Stimulated activated CD8-positive, alpha-beta memory T cell treated with anti-CD3 and anti-CD28 coated beads, Interleukin-2, amount 100 ng/mL, for 1 hour (primary cell): Measurements from ENCODE around the gene SPIB.
A peak's percentile ranks its signal among the peaks of the same experiment; 100 is the strongest.
"Not testable (repeated sequence)": the region's sequence is repeated elsewhere in the genome, so short reads cannot be mapped to it uniquely, and the experiment has no call there.

ENCODE experiments used
- DNase-seq, 2 donors: peaks; one replicate each; pipeline ENCODE4 v3.0.0-alpha.2; 2020; ENCODE audit warnings: low read depth in 2 of 2

Gene SPIB

DNA sequence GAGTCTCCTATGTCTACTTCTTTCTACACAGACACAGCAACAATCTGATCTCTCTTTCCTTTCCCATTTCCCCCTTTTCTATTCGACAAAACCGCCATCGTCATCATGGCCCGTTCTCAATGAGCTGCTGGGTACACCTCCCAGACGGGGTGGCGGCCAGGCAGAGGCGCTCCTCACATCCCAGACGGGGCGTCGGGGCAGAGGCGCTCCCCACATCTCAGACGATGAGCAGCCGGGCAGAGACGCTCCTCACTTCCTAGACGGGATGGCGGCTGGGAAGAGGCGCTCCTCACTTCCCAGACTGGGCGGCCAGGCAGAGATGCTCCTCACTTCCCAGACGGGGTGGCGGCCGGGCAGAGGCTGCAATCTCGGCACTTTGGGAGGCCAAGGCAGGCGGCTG lies 27.8 kb upstream of the SPIB start:
- DNase-seq: not testable (repeated sequence)

DNA sequence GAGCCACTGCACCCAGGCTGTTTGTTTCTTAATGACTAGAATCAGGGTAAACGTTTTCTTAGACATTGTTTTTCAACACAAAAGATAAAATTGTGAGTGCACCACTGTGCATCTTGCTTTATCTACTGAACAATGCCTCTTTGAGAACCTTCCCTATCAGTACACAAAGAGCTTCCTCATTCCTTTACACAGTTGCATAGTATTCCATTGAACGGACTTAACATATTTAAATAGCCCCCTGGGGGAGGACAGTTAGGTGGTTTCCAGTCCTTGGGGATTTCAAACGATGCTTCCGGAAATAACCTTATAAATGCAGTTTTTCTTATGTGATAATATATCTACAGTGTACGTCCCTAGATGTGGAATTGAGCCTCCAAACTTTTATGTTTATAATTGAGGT lies 26.0 kb upstream of the SPIB start:
- DNase-seq: no peak

DNA sequence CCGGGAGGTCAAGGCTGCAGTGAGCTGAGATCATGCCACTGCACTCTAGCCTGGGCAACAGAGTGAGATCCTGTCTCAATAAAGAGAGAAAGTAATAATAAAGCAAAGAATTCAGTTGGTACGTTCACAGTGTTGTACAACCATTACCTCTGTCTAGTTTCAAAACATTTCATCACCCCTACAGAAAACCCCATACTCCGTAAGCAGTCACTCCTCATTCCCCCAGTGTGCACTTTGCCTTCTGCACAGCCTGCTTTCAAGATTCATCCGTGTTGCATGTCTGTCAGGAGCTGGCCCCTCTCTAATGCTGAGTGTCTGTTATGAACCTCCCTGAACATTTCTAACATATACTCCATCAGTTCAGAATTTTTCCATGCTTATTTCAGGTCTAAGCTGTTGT lies 25.1 kb upstream of the SPIB start:
- DNase-seq: no peak

DNA sequence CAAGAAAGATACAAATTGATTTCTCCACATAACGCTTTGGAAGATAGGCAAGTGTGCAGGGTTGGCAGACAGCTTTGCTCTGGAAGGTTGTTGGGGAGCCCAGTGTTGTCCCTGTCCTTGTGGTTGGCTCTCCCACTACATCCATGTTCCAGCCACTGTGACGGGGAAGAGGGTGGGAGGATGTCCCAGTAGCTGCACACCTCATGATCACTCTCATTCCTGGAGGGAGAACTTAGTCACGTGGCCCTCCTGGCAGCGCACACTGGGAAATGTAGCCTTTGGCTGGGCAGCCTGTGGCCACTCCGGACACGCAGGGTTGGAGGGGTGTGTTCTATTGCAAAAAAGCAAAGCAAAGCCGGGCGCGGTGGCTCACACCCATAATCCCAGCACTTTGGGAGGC lies 24.7 kb upstream of the SPIB start:
- DNase-seq: no peak

DNA sequence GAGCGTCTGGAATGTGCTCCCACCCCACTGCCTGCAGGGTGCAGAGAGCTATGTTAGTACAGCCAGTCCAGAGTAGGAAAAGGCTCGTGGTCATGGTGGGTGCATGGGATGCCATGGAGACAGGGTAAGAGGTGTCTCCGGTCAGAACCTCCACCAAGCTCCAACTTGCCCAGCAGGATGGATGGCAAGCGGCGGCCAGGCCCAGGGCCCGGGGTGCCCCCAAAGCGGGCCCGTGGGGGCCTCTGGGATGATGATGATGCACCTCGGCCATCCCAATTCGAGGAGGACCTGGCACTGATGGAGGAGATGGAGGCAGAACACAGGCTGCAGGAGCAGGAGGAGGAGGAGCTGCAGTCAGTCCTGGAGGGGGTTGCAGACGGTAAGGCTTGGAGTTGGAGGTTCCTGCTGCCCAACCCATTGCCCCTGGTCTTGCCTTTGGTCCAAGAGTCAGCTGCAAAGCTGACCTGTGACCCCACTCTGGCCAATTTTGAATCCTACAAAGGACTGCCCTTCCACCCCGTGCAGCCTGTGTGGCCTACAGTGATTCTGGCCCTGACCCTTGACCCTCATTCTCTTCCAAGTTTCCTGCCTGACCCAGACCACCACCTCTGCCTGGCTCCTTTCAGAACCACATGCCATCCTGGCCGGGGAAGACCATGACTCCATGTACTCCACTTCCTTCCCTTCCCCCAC lies 19.9 kb upstream of the SPIB start:
- DNase-seq: no peak

DNA sequence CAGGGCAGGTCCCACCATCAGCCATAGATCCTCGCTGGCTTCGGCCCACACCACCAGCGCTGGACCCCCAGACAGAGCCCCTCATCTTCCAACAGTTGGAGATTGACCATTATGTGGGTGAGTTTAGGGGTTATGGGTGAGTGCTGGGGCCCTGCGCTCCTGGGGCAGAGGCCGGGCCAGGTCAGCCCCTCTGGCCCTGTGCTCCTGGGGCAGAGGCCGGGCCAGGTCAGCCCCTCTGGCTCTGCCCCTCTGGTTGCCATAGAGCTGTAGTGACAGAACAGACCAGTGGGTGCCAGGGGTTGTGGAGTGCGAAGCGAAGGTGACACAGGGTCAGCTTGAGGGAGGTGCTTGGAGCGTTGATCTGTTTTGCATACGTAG lies 19.4 kb upstream of the SPIB start:
- no peak for DNase-seq

DNA sequence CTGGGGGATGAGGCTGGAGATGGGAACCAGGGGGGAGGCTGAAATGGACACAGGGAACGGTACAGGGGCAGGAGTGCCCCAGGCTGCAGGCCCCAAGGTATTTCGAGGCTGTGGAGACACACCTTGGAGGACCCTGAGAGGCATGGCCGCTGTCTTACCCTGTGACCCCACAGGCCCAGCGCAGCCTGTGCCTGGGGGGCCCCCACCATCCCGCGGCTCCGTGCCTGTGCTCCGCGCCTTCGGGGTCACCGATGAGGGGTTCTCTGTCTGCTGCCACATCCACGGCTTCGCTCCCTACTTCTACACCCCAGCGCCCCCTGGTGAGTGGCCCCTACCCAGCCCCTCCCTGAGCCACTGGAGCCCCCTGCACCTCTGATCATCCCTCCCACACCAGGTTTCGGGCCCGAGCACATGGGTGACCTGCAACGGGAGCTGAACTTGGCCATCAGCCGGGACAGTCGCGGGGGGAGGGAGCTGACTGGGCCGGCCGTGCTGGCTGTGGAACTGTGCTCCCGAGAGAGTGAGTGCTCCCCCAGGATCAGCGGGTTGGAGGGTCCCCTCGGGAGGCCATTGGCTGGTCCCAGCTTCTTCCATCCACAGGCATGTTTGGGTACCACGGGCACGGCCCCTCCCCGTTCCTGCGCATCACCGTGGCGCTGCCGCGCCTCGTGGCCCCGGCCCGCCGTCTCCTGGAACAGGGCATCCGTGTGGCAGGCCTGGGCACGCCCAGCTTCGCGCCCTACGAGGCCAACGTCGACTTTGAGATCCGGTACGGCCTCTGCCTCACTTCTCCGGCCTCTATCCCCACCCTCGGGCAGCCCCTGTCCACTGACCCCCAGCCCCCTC lies 16.9 kb upstream of the SPIB start:
- DNase-seq: no peak

DNA sequence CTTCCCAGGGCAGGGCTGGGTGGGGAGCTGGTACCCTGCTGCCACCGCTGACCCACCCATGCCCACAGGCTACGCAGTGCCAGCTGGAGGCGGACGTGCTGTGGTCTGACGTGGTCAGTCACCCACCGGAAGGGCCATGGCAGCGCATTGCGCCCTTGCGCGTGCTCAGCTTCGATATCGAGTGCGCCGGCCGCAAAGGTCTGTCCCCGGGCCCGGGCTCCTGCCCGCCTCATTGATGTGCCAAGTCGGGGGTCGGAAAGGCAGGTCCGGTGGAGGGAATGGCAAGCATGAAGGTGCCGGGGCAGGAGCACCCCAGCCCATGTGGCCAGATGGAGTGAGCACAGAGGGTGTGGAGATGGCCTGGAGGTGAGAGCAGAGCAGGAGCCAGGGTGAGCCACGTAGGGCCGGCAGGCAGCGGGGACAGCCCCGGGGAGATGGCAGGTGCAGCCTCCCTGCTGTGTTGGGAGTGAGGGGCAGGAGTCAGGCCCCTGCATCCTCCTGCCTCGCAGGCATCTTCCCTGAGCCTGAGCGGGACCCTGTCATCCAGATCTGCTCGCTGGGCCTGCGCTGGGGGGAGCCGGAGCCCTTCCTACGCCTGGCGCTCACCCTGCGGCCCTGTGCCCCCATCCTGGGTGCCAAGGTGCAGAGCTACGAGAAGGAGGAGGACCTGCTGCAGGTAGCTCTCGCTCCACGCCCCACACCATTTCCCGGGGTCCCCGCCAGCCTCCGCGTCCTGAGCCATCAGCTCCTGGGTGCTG lies 16.0 kb upstream of the SPIB start:
- DNase-seq: no peak

DNA sequence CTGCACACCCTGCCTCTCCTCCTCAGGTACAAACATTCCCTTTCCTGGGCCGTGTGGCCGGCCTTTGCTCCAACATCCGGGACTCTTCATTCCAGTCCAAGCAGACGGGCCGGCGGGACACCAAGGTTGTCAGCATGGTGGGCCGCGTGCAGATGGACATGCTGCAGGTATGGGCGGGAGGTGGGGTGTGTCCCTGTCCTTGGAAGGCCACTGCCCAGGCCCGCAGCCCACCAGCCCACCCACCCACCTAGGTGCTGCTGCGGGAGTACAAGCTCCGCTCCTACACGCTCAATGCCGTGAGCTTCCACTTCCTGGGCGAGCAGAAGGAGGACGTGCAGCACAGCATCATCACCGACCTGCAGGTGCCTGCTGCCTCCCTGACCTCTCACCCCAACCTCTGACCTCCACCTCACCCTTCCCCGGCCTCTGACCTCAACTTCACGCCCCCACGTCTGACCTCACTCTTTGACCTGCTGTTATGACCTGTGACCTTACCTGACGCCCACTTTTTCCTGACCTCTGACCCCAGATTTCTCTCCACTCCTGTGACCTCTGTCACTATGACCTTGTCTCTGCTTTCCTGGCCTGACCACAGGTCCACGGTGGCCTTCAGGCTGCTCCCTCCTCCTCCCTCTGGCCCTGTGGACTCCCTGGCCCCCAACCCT lies 12.4 kb upstream of the SPIB start:
- DNase-seq: no peak

DNA sequence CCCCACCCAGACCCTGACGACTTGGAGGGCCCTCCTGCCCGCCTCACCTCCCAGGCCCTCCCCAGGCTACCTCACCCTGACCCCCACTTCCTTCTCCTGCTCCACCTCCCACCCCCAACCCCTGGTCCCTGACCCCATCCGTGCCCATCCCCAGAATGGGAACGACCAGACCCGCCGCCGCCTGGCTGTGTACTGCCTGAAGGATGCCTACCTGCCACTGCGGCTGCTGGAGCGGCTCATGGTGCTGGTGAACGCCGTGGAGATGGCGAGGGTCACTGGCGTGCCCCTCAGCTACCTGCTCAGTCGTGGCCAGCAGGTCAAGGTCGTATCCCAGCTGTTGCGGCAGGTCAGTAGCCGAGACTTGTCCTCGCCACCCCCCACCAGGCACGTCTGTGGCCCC lies 11.9 kb upstream of the SPIB start:
- DNase-seq: no peak

DNA sequence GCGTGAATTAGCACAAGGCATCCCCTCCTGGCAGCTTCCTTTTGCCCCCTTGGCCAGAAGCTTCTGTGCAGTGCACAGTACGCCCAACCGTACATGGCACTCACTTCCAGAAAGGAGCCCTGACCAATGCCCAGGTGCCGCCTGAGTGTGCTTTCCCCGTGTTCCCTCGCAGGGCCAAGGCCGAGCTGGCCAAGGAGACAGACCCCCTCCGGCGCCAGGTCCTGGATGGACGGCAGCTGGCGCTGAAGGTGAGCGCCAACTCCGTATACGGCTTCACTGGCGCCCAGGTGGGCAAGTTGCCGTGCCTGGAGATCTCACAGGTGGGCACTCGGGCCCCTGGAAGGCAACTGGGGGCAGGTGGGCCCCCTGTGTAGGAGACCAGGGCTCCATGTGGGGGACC lies 9.4 kb upstream of the SPIB start:
- no peak for DNase-seq

DNA sequence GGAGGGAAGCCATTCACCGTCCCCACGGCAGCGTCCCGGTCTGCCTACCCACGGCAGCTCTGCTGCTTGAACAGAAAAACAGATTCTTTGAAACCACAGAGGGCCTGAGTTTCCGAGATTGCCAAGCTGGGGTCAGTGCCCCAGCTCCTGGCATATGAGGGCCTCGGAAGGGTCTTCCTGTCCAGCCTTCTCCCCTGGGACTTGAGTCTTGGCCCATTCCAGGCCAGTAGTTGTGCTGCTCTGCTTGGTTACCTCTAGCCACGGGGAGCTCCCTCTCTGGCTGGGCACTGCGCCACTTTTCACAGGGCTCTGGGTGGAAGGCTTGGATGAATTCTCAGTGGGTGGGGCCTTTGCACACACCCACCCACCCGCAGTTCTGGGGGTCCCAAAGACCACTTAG lies 8.6 kb upstream of the SPIB start:
- no peak for DNase-seq

DNA sequence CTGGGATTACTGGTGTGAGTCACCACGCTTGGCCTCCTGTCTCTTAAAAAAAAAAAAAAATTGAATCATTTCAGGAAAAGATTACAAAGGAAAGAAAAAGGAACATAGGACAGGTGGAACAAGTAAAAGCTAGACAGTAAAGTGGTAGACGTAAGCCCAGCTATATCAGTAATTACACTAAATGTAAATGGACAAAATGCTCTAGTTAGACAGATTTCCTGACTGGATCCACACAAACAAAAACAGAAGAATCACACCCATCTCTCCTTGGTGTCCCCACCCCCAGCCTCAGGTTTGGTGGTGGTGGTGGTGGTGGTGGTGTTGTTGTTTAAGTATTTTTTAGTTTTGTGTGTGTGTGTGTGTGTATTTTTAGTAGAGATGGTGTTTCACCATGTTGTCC lies 6.3 kb upstream of the SPIB start:
- no peak for DNase-seq

DNA sequence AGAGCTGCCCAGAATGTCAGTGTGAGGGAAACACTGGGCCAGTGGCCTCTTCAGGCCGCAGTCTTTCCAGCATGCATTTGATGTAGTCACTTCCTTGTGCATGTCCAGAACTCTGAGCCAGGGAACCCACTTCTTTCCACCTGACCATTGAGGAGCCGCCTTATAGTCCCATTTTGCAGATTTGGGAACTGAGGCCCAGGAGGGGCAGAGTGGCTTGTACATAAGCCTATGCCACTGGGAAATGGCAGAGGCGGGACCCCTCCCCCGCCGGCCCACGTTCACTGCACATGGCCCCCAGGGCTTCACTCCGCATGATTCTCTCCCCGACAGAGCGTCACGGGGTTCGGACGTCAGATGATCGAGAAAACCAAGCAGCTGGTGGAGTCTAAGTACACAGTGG lies 5.6 kb upstream of the SPIB start:
- no peak for DNase-seq

DNA sequence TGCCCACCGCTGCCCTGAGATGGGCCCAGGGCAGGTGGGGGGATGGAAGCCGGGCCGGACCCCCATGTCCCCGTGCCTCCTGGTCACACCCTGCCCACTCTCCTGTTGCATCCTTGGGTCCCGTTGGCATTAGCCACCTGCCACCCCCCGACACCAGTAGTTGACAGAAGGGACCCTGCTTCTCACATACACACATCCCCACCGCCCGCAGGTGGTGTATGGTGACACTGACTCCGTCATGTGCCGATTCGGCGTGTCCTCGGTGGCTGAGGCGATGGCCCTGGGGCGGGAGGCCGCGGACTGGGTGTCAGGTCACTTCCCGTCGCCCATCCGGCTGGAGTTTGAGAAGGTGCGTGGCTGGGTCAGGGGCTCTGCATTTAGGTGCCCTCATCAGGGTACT lies 5.2 kb upstream of the SPIB start:
- DNase-seq: no peak

DNA sequence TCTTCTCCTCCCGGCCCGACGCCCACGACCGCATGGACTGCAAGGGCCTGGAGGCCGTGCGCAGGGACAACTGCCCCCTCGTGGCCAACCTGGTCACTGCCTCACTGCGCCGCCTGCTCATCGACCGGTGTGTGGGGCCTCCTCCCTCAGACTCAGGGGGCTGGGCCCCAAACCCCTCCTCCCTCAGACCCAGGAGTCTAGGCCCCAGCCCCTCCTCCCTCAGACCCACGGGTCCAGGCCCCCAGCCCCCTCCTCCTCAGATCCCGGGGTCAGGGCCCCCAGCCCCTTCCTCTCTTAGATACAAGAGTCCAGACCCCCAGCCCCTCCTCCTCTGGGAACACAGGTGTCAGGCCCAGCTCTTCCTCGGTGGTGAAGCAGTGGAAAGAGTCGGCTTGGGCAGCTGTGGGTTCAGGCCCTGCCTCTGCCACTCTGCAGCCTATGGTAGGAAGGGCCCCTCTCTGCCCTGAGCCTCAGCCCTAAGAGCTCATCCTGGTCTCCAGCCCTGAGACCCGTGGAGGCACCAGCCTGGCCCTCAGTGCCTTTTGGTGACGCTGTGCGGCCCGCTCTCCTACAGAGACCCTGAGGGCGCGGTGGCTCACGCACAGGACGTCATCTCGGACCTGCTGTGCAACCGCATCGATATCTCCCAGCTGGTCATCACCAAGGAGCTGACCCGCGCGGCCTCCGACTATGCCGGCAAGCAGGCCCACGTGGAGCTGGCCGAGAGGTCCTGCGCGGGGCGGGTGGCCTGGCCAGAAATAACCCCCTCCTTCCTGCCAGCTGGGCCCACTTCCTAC lies 3.7 kb upstream of the SPIB start:
- DNase-seq: peak; percentile 43 to 66

DNA sequence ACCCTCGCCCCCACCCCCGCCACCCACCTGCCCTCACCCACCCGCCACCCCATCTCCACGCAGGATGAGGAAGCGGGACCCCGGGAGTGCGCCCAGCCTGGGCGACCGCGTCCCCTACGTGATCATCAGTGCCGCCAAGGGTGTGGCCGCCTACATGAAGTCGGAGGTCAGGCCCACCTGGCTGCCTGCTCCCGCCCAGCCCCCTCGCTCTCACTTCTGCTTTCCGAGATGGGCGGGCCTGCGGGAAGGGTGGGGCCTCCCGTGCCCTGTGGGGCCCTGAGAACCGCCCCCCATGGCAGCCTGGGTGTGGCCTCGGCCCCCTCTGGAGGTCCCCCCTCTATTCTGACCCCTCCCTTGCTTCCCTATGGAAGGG lies 3.1 kb upstream of the SPIB start:
- no peak for DNase-seq

DNA sequence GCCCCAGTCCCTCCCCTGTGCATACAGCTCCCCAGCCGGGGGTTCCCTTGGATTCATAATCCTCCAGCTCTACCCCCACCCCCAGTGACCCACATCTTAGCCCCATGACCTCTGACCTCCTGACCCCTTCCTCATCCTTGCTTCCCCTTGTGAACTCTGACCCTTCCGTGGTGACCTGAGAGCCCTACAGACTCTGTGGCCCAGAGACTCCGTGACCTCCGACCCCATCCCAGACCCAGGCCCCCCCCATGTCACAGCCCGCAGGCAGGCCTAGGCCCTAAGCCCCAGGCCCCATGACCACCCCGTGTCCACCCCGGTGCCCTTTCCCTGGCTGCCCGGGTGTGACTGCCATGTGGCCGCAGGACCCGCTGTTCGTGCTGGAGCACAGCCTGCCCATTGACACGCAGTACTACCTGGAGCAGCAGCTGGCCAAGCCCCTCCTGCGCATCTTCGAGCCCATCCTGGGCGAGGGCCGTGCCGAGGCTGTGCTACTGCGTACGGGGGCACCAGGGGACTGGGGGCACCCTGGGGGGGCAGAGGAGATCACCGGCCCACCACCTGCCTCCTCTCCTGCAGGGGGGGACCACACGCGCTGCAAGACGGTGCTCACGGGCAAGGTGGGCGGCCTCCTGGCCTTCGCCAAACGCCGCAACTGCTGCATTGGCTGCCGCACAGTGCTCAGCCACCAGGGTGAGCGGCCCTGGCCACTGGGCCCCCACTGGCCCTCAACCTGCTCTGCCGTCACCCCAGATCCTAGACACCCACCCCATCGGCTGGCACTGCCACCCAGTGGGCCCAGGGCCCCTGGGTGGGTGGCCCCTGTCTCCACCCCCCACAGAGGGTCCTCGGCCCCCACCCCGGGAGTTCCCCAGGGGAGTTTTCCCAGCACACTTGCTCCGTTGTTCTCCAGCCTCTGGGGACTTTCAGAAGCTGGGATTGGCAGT lies 2.4 kb upstream of the SPIB start:
- DNase-seq: no peak

DNA sequence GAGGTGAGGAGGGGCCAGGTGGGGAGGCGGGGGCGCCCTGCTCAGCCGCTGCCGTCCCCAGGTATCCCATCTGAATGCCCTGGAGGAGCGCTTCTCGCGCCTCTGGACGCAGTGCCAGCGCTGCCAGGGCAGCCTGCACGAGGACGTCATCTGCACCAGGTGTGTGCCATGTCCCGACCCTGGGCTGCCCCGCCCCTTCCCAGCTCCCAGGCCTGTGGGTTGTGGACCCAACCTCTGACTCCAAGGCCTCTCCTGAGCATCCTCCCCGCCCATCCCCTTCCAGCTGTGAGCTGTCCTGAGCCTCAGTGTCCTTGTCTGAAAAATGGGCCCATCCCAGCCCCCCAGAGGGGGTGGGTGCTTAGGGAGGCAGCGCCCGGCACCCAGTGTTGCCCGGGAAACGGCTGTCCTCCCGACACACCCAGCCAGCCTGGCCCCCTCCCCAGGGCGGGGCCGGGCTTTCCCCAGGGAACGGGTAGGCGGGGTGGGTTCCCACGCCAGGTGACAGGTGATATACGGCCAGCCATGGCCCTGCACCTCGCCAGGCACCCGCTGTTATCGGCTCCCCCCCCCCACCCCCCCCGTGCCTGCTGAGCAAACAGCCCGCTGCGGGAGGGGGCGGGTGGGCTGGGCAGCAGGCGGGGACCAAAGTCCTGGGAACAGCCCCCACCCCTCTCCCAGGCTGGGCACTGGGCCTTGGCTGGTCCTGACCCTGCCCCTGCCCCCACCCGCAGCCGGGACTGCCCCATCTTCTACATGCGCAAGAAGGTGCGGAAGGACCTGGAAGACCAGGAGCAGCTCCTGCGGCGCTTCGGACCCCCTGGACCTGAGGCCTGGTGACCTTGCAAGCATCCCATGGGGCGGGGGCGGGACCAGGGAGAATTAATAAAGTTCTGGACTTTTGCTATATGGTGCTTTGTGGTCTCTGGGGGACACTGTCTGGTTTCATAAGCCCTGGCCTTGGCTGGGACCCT lies 1.3 kb upstream of the SPIB start:
- no peak for DNase-seq
